Posterior cingulate gyrus (tissue), 11 donors: Measurements from ENCODE around the gene CAMK1D.

Experiments used
- DNase-seq, 10 donors: peaks; one replicate each; pipeline versions ENCODE4 v3.0.0 to v3.0.0-alpha.2; 2020 to 2021; ENCODE audit warnings: mixed read lengths in 3 of 10
- intact Hi-C: fragments of 100-400 bp; cut with DNase I; formaldehyde crosslinking; loops from one replicate; pipeline ENCODE4 v1.15.1; 2023

Gene CAMK1D

DNA sequence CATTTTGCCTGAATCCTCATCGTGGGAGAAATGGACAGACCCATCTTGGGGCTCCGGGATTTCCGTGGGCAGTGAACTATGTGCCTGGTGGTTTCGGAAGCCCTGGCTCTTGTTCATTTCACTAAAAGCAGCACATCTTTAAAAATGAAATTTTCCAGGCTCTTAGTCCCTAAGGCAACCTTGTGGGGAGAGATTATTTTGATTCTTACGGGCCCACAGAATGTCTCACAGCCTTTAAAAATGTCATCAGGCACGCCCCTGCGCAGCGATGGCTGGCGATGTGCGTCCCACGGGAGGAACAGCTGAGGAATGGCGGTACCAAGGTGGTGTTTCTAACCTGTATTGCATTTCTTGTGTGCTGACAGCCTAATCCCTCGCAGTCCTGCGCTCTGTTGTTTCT, 462.5 kb downstream of the CAMK1D start:
- intact Hi-C loops: no loop called here
- DNase-seq: peak in 1 of 10 donors; percentile 69

DNA sequence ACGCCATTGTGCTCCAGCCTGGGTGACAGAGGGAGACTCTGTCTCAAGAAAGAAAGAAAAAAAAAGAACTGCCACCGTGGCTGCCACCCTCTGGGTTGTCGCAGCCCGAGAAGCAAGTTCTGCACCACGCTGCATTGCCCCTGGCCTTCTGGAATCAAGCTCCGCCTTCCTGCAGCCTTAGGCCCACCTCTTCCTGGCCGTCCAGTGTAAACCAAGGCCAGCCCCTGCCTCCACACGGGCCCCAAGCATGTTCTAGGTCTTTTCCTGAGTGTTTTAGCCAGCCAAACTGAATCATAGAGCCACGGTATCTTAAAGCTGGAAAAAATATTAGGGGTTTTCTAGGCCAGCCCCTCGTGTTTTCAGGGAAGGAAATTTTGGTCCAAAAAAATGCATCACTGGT, 463.2 kb downstream of the CAMK1D start:
- DNase-seq: peak in 1 of 10 donors; percentile 80

DNA sequence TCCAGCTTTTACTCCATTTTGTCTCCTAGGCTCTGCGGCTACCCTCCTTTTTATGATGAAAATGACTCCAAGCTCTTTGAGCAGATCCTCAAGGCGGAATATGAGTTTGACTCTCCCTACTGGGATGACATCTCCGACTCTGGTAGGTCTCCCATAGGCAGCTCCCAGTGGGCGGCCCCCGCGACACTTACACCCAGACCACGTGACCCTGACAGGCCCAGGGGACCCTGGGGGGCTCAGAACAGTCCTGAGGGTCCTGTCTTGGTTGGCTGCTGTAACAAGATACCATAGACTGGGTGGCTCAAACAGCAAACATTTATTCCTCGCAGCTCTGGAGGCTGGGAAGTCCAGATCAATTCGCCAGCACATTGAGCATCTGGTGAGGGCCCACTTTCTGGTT, 464.8 kb downstream of the CAMK1D start:
- intact Hi-C loops: no loop called here
- DNase-seq: peak in 1 of 10 donors; percentile 54

More for the DNA sequence above, 463.2 kb downstream of the CAMK1D start:
- intact Hi-C loops: no loop called here

DNA sequence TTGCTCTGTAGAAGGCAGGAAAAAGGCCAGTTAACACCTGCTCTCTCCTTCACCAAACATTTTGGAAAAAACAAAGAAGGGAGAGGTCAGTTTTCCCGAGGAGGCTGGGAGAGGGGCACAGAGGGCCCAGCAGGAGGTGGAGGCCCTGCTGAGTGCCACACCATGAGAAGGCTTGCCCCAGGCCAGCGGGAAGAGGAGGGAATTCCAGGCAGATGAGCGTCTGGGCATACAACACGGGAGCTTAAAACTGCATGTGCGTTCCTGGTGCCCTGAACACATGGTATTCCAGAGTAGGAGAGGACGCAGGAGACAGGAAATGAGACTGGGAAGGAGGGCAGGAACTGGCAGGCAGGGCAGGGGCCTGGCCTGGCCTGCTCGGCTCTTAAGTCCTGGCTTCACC, 469.7 kb downstream of the CAMK1D start:
- intact Hi-C loops: no loop called here
- peak in 1 of 10 donors; percentile 44 for DNase-seq

DNA sequence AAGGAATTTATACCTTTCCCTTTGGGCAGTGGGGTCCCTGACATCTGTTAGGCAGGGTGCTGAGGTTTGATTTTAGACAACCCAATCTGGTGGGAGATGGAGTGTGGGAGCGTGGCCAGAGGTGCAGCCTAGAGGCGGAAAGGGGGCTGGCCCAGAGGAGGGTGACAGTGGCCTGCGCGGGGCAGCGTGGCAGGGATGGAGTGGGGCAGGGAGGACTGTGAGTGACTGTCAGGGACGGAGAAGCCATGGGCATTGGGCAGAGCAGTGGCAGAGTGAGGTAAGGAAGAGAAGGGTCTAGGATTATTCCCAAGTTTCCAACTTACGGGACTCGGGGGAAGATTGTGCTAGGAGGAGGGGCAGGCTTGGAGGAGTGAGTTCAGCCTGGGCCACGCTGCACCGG, 470.3 kb downstream of the CAMK1D start:
- peak in 1 of 10 donors; percentile 62 for DNase-seq
- intact Hi-C loops: no loop called here

DNA sequence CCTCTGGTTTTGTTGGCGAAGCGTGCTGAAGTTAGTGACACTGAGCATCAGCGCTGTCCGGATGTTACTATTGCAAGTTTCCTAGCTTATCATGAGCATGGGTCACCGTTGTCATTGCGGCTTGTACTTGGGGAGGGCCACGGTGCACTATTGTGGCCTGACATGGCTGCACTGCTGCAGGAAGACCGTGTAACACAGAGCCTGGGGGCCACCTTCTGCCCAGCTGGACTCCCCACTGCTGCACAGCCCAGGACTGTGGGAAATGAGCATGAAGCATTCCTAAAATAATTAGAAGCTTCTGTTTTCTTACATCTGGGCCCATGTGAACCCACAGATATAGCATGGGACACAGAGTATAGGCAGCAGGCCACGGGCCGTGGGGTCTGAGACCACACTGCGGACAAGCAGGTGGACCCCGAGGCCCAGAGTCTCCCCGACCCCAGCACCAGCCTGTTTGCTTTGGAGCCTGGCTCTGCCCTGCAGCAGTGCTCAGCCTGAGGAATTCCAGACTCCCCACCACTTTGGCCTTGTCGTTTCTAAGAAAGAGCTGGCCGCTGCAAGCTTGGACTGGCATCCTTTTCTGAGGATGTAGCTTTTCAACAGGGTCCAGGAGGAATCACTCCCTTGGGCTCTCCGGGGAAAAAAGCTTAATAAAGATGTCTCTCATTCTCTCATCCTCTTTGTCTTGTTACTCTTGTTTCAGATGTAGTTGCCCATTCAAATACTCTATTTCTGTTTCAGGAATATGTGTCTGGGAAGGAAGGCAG, 473.0 kb downstream of the CAMK1D start:
- DNase-seq: peak in 1 of 10 donors; percentile 81
- intact Hi-C loops: no loop called here

DNA sequence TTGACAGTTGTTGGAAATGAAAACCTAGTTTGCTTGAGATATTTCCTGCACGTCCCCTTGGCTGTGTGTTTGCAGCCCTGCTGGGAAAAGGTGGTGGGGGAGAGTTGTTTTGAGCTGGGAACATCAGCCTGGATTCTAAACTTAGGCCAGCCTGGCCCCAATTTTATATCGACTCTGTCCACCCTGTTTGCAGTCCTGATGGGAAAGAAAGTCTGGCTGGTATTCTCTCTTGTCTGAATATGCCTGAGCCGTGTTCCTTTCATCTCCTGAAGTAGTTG, 473.5 kb downstream of the CAMK1D start:
- intact Hi-C loops: no loop called here

DNA sequence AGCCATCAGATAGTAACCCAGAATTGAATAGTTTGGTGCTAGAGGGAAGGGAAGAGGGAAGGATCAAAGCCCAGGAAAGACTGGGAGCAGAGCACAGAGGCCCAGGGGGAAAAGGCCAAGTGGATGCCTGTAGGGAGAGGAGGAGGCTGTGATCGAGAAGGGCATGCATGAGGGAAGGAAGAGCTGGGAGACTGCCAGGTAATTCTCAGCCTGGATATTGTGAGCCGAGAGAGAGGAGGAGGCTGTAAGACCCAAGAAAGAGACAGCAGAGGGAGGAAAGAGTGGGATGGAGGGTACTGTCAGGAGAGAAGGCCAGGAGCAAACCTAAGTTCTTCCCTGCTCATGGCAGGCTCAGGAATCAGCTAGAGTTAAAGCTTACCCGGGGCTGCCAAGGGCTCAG, 474.0 kb downstream of the CAMK1D start:
- DNase-seq: peak in 1 of 10 donors; percentile 60
- intact Hi-C loops: no loop called here

More for the DNA sequence above, 473.5 kb downstream of the CAMK1D start:
- peak in 2 of 10 donors; percentile 35 to 66 for DNase-seq

DNA sequence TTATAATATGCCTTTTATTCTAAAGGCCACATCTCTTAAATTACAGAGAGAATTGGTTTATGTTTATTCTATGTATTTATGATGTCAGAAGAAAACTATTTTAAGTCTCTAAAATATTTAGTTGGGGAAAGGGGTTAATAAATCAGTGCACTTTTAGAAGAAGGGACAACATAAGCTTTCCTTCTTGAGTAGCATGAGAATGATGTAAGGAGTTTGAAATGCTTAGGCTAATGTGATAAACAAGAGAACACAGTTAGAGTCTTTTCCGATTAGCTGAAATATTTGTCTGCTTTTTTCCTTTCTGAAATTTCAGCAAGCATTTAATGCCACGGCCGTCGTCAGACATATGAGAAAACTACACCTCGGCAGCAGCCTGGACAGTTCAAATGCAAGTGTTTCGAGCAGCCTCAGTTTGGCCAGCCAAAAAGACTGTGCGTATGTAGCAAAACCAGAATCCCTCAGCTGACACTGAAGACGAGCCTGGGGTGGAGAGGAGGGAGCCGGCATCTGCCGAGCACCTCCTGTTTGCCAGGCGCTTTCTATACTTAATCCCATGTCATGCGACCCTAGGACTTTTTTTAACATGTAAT, 476.0 kb downstream of the CAMK1D start:
- peak in 1 of 10 donors; percentile 49 for DNase-seq
- intact Hi-C loops: no loop called here

DNA sequence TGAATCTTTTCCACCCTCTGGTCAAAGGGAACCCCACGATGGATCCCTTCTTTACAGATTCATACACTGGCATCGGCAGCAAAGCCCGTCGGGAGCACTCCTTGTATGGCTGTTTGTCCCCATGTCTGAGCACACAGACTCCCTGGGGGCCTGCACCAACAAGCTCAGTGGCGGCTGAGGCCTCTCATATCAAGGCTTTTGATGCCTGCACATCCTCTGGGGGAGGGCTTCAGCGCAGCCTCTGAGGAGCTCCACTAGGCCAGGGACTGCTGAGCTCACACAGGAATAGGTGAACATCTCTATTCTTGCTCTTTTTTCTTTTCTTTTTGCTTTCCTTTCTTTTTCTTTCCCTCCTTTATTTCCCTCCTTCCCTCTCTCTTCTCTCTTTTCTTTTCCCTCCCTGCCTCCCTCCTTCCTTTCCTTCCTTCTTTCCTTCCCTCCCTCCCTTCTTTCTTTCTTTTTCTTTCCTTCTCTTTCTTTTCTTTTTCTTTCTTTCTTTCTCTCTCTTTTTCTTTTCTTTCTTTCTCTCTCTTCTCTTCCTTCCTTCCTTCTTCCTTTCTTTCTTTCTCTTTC, 477.5 kb downstream of the CAMK1D start:
- intact Hi-C loops: no loop called here
- peak in 1 of 10 donors; percentile 32 for DNase-seq

DNA sequence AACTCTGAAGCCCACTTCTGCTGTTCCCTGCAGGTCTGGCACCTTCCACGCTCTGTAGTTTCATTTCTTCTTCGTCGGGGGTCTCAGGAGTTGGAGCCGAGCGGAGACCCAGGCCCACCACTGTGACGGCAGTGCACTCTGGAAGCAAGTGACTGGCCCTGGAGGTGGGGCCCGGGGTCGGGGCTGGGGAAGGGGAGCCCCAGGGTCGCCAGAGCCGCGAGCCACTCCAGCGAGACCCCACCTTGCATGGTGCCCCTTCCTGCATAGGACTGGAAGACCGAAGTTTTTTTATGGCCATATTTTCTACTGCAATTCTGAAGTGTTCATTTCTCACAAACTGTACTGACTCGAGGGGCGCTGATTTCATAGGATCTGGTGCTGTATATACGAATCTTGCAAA, 479.4 kb downstream of the CAMK1D start:
- peak in 1 of 10 donors; percentile 40 for DNase-seq
- intact Hi-C loops: no loop called here

DNA sequence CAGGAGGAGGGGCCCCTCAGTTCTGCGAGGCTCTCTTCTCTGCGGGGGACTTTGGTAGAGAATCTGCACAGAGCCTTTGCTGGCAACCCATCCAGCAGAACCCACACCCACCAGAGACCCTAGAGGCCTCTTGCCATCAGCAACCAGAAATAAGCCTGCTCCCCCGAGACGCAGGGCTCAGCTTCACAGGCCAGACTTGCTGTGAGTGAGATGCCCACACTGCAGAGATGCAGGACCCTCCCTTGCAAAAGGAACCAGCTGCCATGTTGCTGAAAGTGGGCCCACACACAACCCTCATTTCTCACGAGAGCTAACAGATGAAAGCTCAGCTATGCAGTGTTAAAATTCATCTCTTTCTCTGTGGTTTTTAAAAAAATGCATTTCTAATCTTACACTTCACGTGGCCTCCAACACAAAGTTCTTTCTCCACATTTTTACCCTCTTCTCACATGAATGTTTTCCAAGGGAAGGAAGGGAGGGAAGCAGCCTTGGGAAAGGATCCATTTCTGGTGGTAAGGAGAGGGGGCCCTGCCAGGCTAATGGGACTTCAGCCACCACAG, 480.6 kb downstream of the CAMK1D start:
- DNase-seq: peak in 1 of 10 donors; percentile 80
- intact Hi-C loops: no loop called here

DNA sequence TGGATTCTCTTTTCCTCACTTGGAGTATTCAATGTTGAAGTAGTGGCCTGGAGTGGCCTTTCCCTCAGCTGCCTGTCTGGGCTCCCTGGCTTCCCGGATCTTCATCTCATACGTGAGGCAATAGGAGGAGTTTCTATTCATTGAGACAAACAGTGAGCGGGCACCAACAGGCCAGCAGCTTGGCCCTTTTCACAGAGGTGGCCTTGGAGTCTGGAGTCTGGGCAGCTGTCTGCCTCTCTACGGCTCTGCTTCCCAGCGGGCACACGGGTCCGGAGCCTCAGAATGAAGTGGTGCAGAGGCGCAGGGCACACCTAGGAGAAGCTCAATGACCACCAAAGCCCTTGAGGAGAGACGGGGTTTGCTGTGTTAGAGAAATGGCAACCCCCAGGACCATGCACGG, 482.7 kb downstream of the CAMK1D start:
- peak in 1 of 10 donors; percentile 57 for DNase-seq
- intact Hi-C loops: no loop called here

DNA sequence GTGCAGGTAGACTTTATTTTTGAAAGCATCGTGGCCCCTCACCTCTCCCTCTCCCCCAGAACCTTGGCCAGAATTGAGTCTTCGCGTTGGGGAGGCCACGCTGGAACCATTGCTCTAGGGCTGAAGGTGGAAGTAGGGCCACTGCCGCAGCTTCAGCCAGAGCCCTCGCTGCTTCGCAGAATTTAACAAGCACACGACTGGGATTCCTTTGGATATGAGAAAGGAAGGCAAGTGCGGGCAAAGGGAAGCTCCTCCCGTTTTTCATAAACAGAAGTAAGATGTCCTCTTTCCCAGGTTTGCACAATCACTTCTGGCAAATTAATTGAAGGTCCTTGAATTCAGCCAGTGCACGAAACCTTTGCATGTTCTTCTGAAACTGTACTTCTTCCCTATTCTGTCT, 484.1 kb downstream of the CAMK1D start:
- intact Hi-C loops: no loop called here

DNA sequence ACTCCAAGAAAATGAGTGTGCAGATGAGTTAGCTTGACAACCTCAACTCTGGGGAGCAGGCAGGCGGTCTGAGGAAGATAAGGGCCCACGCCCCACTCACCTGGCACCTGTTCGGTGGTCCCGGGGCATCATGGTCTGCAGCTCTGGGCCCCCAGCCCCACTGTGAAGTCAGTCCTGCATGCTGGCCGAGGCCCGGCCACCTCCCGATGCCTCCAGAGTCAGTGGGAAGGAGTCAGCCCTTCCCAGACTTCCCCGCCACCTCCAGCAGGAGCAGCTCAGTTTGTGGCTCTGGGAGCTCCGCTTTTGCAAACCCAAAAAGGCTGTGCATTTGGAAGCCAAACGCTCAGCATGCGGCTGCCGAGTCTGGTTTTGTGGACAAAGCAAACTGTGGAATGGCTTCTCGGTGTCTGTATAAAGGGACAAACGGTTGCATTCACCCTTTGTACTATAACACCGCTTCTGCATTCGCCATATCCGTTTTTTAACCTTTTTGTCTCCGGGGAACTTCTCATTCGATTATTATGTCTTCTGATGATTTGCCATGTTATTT, 484.8 kb downstream of the CAMK1D start:
- peak in 1 of 10 donors; percentile 88 for DNase-seq
- intact Hi-C loops: no loop called here

More for the DNA sequence above, 484.1 kb downstream of the CAMK1D start:
- peak in 1 of 10 donors; percentile 46 for DNase-seq

DNA sequence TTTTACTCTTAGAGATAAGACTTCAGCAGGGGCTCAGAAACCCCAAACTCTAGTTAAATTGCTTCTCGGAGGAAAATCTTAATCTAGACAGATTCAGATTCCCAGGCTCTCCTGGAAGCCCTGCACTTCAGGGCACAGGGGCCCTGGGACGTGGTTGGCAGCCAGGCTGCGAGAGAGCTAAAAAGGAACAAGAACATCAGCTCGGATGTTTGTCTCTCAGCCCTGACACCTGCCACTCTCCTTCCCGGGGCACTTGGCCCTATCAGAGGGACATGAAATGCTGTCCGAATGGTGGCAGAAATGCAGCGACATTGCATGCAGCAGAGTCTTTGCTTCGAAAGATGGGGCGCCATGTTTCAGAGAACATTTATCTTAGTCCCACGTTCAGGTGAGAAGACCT, 485.4 kb downstream of the CAMK1D start:
- DNase-seq: peak in 1 of 10 donors; percentile 71
- intact Hi-C loops: no loop called here

DNA sequence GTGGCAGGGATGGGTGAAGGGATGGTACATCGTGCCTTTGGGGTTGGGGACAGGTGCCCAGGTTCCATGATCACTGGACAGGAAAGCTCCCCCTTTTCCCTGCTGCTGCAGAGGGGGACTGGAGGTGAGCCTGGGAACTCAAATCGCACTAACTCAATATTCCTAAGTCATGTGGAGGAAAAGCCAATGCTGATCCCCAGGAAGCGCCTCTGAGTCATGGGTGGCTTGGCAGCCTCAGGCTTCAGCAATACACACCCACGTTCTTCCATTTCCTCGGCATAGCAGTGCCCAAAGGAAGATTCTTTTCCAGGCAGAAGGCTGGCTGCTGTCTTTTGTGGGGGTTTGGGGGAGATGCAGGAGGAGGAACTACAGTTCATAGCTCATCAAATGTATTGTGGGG, 486.4 kb downstream of the CAMK1D start:
- intact Hi-C loops: no loop called here
- peak in 4 of 10 donors; percentile 34 to 93 (median 57) for DNase-seq

DNA sequence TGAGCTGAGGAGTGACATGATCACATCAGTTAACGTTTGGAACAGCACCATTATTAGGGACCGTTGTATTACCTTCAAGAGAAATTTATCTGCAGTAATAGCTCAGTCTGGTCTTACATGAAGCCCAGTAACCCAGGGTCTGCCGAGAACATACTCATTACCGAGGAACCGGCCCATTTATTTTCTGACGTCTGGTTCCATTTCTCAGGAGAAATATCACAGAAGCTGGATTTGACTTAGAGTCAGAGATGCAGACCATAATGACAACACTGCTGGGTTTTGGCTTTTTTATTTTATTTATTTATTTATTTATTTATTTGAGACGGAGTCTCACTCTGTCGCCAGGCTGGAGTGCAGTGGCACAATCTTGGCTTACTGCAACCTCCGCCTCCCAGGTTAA, 489.0 kb downstream of the CAMK1D start:
- intact Hi-C loops: no loop called here
- DNase-seq: no peak

DNA sequence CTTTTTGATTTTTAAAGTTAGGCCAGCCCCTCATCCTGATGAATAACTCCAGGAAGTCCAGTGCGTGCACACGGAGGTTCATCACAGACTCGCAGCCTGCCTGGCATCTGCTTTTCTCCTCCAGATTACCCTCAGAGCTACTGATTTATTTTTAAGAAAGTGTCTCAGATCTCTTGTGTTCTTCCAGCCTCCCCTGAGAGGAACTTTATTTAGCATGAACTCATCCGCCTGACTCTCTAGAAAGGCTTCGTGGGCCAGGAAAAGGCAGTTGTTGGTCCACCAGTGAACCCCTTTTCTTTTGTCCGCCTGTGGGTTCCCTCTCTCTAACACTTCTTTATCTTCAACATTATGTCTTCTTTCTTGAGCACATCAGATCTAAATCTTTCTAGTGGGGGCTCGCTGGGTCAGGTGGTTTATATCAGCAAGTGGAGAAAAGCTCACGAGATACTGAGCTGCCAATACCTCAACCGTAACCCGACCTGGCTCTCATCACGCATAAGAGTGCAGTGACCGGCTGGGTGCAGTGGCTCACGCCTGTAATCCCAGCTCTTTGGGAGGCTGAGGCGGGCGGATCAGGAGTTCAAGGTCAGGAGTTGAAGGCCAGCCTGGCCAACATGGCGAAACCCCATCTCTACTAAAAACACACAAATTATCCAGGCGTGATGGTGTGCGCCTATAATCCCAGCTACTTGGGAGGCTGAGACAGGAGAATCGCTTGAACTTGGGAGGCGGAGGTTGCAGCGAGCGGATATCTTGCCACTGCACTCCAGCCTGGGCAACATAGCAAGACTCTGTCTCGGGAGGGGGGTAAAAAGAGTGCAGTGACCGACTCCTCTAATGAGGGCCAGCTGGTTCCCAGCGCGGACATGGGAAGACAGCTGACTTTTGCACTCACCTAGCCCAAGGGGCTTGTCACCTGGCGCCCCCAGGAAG, 489.9 kb downstream of the CAMK1D start:
- intact Hi-C loops: no loop called here
- peak in 1 of 10 donors; percentile 85 for DNase-seq

DNA sequence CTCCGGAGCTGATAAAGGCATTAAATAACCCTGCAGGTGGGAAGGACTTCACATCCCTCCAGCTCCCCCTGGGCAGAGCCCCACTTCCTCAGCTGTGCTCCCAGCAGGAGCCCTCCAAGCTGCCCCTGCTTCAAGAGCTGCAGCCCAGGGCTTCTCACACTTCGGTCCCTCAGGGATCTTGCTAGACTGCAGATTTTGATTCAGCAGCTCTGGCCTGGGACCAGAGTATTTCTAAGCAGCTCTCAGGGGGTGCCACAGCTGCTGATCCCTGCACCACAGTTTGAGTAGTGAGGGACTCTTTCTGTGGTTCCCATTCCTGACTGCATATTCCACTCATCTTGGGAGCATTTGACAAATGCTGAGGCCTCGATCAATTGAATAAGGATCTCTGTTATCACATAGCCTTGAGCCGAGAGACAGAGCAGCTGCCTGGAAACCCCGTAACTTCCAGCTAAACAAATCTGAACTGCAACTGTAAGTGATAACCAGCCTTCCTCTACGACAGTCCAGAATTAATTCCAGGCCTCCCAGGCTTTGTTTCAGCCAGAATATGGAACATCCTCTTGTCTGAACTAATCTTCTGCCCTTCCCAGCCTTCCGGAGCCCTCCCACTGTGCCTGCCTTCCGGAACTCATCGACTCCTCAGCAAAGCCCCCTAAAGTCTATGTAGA, 490.7 kb downstream of the CAMK1D start:
- DNase-seq: no peak
- intact Hi-C loops: no loop called here
